ENCODE results near the gene MAPK8IP1.

Gene MAPK8IP1

DNA sequence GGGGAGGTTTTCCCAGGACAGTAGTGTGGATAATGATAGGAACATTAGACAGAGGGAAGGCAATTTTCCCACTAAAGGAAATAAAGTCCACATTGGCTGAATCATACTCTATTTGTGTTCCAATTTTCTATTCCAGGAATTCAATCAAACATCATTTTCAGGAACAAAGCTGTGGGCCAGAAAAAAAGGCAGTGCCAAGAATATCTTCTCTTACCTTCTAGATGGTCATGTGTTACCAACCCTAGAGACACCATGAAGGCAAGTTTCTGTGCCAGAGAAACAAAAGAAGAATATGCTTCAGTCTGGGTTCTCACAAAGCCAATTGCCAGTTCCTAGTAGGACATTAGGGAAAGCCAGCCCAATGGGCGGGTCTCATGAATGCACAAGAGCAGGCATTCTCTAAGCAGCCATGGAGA is 64.5 kb downstream of the MAPK8IP1 start:
- no peak for DNase-seq
